ENCODE data around the gene SEMA3C. TPM values are rescaled to one million over a fixed set of nuclear protein-coding genes. Genes with fewer than 3 reads are reported as not detected.

The SEMA3C gene
- total and polyA plus RNA-seq, 2 donors (not counting 1 experiment from before 2014, with no cell fraction given) = 0.06 TPM; not detected in 1

DNA sequence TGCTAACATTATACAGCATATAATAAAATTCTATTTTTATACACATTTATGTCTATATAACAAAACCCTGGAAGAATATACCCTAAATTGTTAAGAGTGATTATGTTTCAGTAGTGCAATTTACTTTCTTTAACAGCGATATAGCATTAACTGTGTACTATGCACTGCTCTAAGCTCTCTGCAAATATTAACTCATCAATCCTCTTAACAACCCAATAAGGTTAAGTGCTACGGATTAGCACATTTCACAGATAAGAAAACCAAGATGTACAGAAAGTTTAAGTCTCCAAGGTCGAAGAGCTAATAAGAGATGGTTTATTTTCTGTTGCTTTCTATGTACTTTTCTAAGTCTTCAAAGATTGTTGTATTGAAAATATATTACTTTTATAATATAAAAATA lies 95.8 kb downstream of the SEMA3C start:
- Histone ChIP-seq H3K27ac (ENCODE audit: low read length in 2 of 2) (no peak overlapping the region), H3K27me3 (replicated peaks in 1 of 4; ENCODE audit: control extremely low read depth in 1 of 4, control insufficient read depth in 3 of 4, insufficient read depth in 4 of 4, low read length in 3 of 4) (no peaks in the 10 kb centered on the region), H3K4me3 (ENCODE audit: control extremely low read depth in 1 of 5, extremely low read depth in 1 of 5, insufficient read depth in 1 of 5, low read depth in 2 of 5, low read length in 4 of 5) (no peak overlapping the region), H3K9me3 (ENCODE audit: control extremely low read depth in 1 of 3, control insufficient read depth in 2 of 3, insufficient read depth in 1 of 3, low read length in 2 of 3) (no peaks in the 10 kb centered on the region), H3K4me1 (ENCODE audit: control insufficient read depth in 2 of 2, insufficient read depth in 2 of 2, low read length in 2 of 2) (no peaks in the 10 kb centered on the region), H3K4me2 (replicated peaks; ENCODE audit: low read depth, low read length, poor library complexity, severe bottlenecking) (no peak overlapping the region), H3K9ac (ENCODE audit: low read length) (no peak overlapping the region), H2AFZ (ENCODE audit: insufficient read depth, low read depth, low read length, poor library complexity, severe bottlenecking) (no peak overlapping the region), H3K36me3 (replicated peaks in 1 of 2; ENCODE audit: control extremely low read depth in 1 of 2, control insufficient read depth in 1 of 2, extremely low read depth in 1 of 2, insufficient read depth in 2 of 2, low read length in 1 of 2) (no peaks in the 10 kb centered on the region), H4K20me1 (ENCODE audit: control insufficient read depth, insufficient read depth, low read length, poor library complexity, severe bottlenecking) (no peaks in the 10 kb centered on the region), H3K79me2 (ENCODE audit: control insufficient read depth, insufficient read depth, low read length) (no peaks in the 10 kb centered on the region)
- no peak overlapping the region for H3K4me3 Mint-ChIP-seq
- H3K27ac Mint-ChIP-seq = no peak overlapping the region
- H3K9me3 Mint-ChIP-seq (ENCODE audit: insufficient read depth) = peaks cover 2% of the 10 kb centered on the region
- no peak for ATAC-seq (ENCODE audit: low read depth)
- no peak for DNase-seq
- TF ChIP-seq, protein P1, sequence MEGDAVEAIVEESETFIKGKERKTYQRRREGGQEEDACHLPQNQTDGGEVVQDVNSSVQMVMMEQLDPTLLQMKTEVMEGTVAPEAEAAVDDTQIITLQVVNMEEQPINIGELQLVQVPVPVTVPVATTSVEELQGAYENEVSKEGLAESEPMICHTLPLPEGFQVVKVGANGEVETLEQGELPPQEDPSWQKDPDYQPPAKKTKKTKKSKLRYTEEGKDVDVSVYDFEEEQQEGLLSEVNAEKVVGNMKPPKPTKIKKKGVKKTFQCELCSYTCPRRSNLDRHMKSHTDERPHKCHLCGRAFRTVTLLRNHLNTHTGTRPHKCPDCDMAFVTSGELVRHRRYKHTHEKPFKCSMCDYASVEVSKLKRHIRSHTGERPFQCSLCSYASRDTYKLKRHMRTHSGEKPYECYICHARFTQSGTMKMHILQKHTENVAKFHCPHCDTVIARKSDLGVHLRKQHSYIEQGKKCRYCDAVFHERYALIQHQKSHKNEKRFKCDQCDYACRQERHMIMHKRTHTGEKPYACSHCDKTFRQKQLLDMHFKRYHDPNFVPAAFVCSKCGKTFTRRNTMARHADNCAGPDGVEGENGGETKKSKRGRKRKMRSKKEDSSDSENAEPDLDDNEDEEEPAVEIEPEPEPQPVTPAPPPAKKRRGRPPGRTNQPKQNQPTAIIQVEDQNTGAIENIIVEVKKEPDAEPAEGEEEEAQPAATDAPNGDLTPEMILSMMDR (IDR thresholded peaks at IDR 0.05) = no peak
- no peak for TF ChIP-seq EZH2 (IDR thresholded peaks at IDR 0.05; ENCODE audit: borderline replicate concordance, insufficient read depth, low read depth, low read length, poor library complexity, severe bottlenecking)
- POLR2A ChIA-PET = no interaction called here
- CTCF ChIA-PET = no interaction called here
- no peaks in the 10 kb centered on the region for H3K4me1 Mint-ChIP-seq
- no CpG with 5 or more reads among the region's 3 CpGs for WGBS (ENCODE audit: insufficient coverage)
- intact Hi-C loops (cut with micrococcal nuclease) = no loop called here
- H3K27me3 Mint-ChIP-seq = no peaks in the 10 kb centered on the region

DNA sequence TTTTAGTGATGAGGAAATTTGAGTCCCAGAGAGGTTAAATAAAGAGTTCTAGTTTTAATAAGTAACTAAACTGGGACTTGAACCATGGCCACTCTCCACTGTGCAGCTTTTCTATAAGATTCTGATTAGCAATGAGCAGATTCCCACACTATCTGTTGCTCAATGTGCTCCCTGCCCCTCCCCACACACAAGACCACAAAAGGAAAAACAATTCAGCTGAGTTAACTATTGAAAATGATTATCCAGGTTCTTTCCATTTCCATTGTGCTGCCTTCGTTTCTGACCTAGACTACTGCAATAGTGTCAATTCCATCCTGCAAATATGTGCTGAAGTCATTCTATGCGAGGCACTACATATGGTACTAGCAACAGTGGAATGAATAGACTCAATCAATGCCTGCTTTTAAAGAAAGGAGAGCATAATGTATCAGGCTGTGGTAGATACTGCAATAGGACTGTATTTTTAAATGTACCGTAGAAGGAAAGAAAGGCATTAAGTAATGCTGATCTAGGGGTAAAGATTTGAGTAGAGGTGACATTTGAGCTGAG lies 97.0 kb downstream of the SEMA3C start:
- ChIA-PET POLR2A (no interaction called here), CTCF (no interaction called here)
- H3K4me3 Mint-ChIP-seq = no peak overlapping the region
- H3K4me1 ChIP-seq (ENCODE audit: control insufficient read depth in 2 of 2, insufficient read depth in 2 of 2, low read length in 2 of 2) = no peaks in the 10 kb centered on the region
- H3K4me3 ChIP-seq (ENCODE audit: control extremely low read depth in 1 of 5, extremely low read depth in 1 of 5, insufficient read depth in 1 of 5, low read depth in 2 of 5, low read length in 4 of 5) = no peak overlapping the region
- no peak overlapping the region for H3K4me2 ChIP-seq (replicated peaks; ENCODE audit: low read depth, low read length, poor library complexity, severe bottlenecking)
- H3K9me3 Mint-ChIP-seq (ENCODE audit: insufficient read depth) = peaks cover 2% of the 10 kb centered on the region
- no peaks in the 10 kb centered on the region for H3K9me3 ChIP-seq (ENCODE audit: control extremely low read depth in 1 of 3, control insufficient read depth in 2 of 3, insufficient read depth in 1 of 3, low read length in 2 of 3)
- no peaks in the 10 kb centered on the region for H3K36me3 ChIP-seq (replicated peaks in 1 of 2; ENCODE audit: control extremely low read depth in 1 of 2, control insufficient read depth in 1 of 2, extremely low read depth in 1 of 2, insufficient read depth in 2 of 2, low read length in 1 of 2)
- H2AFZ ChIP-seq (ENCODE audit: insufficient read depth, low read depth, low read length, poor library complexity, severe bottlenecking) = no peak overlapping the region
- no peaks in the 10 kb centered on the region for H3K27me3 ChIP-seq (replicated peaks in 1 of 4; ENCODE audit: control extremely low read depth in 1 of 4, control insufficient read depth in 3 of 4, insufficient read depth in 4 of 4, low read length in 3 of 4)
- H3K9ac ChIP-seq (ENCODE audit: low read length) = no peak overlapping the region
- ATAC-seq (ENCODE audit: low read depth) (no peak), DNase-seq (no peak)
- no peaks in the 10 kb centered on the region for H3K4me1 Mint-ChIP-seq
- no peaks in the 10 kb centered on the region for H4K20me1 ChIP-seq (ENCODE audit: control insufficient read depth, insufficient read depth, low read length, poor library complexity, severe bottlenecking)
- H3K79me2 ChIP-seq (ENCODE audit: control insufficient read depth, insufficient read depth, low read length) = no peaks in the 10 kb centered on the region
- intact Hi-C loops (cut with micrococcal nuclease) = no loop called here
- 100% methylated on average over 1 of the region's 3 CpGs for WGBS (ENCODE audit: insufficient coverage)
- H3K27ac ChIP-seq (ENCODE audit: low read length in 2 of 2) = no peak overlapping the region
- H3K27me3 Mint-ChIP-seq = no peaks in the 10 kb centered on the region
- TF ChIP-seq, protein P1 (IDR thresholded peaks at IDR 0.05) = no peak
- TF ChIP-seq EZH2 (IDR thresholded peaks at IDR 0.05; ENCODE audit: borderline replicate concordance, insufficient read depth, low read depth, low read length, poor library complexity, severe bottlenecking) = no peak
- no peak overlapping the region for H3K27ac Mint-ChIP-seq

Data from B cell (primary cell).